Suppressor macrophage (primary cell): ENCODE results near the gene DYTN.
"Not testable (repeated sequence)": the region's sequence is repeated elsewhere in the genome, so short reads cannot be mapped to it uniquely, and the experiment has no call there.

Experiments
- DNase-seq, 4 experiments: peaks; one replicate each; pipeline ENCODE4 v3.0.0-alpha.2; 2020 to 2022
- total RNA-seq, 17 experiments: gene quantifications; one replicate each; lab custom pipeline; 2026; ENCODE audit warnings: mixed read lengths in 6 of 17, inconsistent platforms in 3 of 17; lab: John Stamatoyannopoulos, UW

The DYTN gene
- 0 to 1.7 (median 0) reads per million in 17 experiments for total RNA-seq

- DNase-seq = no peak
Observed at GRCh38 chr2:206718296-206718695, at the start of gene DYTN. TSS of gene DYTN (minus strand) at chr2:206718396. CDS start at chr2:206718279, 117 bp downstream.

GRCh38 chr2:206766057-206766930 is 48.1 kb upstream of the DYTN start:
- DNase-seq = no peak

- peak; percentile 91 to 95 (median 94) for DNase-seq
Observed at GRCh38 chr2:206765242-206766056, 47.3 kb upstream of the DYTN start, which contains the start of the genes FASTKD2 and MDH1B. TSS of gene FASTKD2 (plus strand) at chr2:206765606. CDS start at chr2:206766694, 1,088 bp downstream. TSS of gene MDH1B (minus strand) at chr2:206765328. CDS start at chr2:206765271, 57 bp downstream.

GRCh38 chr2:206764673-206765241 is 46.6 kb upstream of the DYTN start:
- DNase-seq = no peak

GRCh38 chr2:206756816-206757215 is 38.6 kb upstream of the DYTN start:
- DNase-seq = no peak

- DNase-seq = no peak
Observed at GRCh38 chr2:206740800-206741199, 22.6 kb upstream of the DYTN start.

- no peak for DNase-seq
Observed at GRCh38 chr2:206739271-206739670, 21.1 kb upstream of the DYTN start.

GRCh38 chr2:206736935-206737334 is 18.7 kb upstream of the DYTN start:
- no peak for DNase-seq

- DNase-seq = no peak
Observed at GRCh38 chr2:206733341-206733740, 15.1 kb upstream of the DYTN start.

- peak; percentile 48 to 75 (median 70) for DNase-seq
Observed at GRCh38 chr2:206728277-206729199, 10.3 kb upstream of the DYTN start.

- no peak for DNase-seq
Observed at GRCh38 chr2:206727287-206727686, 9.1 kb upstream of the DYTN start.

- DNase-seq = no peak
Observed at GRCh38 chr2:206723288-206723687, 5.1 kb upstream of the DYTN start.

- DNase-seq = no peak
Observed at GRCh38 chr2:206721256-206721920, 3.2 kb upstream of the DYTN start.

GRCh38 chr2:206716623-206717022 is 1.6 kb downstream of the DYTN start:
- DNase-seq = no peak

GRCh38 chr2:206715183-206715582 is 3.0 kb downstream of the DYTN start:
- not testable (repeated sequence) for DNase-seq

- peak in 3 of 4 experiments; percentile 32 to 62 (median 43) for DNase-seq
Observed at GRCh38 chr2:206713746-206714145, 4.5 kb downstream of the DYTN start.

GRCh38 chr2:206708286-206708685 is 9.9 kb downstream of the DYTN start:
- no peak for DNase-seq

GRCh38 chr2:206707164-206707701 is 11.0 kb downstream of the DYTN start:
- no peak for DNase-seq

GRCh38 chr2:206701952-206702605 is 16.1 kb downstream of the DYTN start:
- DNase-seq = no peak

- DNase-seq = peak; percentile 10 to 57 (median 54)
Observed at GRCh38 chr2:206700156-206700555, 18.0 kb downstream of the DYTN start.
